NCI-H1105 (cell line): ENCODE measurements around the gene TTC7B.

Source experiments
- DNase-seq: peaks from one replicate; lab custom pipeline; 2025; lab: John Stamatoyannopoulos, UW

TTC7B gene

GRCh38 chr14:90805662-90806540, 10.3 kb downstream of the TTC7B start:
- no peak for DNase-seq

DNA sequence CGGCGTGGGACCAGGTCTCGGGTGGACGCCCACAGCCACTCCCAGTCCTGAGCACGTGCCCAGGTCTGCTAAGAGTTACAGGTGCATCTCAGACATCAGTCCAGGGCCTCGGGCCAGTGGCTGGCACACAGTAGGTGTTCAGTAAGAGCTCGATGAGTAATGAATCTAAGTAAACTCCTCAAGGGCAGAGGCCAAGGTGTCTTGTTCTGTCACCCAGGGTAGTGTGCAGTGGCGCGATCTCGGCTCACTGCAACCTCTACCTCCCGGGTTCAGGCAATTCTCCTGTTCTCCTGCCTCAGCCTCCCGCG, 11.2 kb downstream of the TTC7B start:
- DNase-seq: no peak

DNA sequence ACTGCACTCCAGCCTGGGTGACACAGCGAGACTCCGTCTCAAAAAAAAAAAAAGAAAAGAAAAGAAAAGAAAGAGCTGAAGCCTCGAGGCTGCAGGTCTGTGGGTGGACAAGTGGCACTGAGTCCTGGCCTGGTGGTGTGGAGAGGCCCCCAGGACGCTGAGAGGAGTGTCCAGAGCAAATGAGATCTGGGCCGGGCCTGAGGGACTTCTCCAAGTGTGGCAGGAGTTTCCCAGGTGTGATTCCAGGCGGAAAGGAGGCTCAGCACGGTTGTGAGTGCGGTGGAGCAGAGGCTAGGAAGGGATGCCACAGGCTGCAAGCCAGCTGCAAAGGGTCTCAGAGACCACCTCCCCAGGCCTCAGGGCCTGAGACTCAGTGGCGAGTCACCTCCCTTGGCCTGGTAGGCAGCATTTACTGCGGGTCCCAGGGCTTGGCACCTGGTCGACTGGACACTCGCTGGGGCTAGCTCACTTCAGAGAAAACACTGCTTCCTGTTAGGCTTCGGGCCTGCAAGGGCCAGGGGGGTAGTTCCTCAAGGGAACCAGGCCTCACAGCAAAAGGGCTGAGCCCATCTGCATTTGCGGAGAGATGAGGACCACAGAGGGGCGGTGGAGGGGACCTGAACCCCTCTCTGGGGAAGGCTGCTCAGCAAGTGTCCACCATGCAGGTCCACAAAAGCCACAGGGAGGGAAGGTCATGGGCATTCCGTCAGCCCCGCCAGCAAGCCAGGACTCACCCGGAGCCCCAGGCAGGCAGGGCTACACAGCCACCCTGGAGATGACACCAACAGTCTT, 11.7 kb downstream of the TTC7B start:
- no peak for DNase-seq

- no peak for DNase-seq
Measured at GRCh38 chr14:90803249-90803648, 13.0 kb downstream of the TTC7B start.

DNA sequence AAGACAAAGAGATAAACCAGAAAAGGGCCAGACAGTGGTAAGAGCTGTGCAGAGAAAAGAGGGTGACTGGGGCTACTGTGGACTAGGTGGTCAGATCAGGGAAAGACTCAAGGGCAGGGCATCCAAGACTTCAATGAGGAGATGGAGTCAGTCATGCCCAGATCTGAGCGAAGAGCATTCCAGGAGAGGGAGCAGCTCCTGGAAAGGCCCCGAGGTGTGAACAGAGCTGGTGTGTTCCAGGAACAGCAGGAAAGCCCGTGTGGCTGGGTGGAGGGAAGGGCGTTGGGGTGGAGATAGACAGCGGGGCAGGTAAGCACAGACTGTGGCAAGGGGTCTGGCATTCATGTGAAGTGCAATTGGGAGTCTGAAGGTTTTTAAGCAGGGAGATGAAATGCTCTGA, 16.8 kb downstream of the TTC7B start:
- no peak for DNase-seq

DNA sequence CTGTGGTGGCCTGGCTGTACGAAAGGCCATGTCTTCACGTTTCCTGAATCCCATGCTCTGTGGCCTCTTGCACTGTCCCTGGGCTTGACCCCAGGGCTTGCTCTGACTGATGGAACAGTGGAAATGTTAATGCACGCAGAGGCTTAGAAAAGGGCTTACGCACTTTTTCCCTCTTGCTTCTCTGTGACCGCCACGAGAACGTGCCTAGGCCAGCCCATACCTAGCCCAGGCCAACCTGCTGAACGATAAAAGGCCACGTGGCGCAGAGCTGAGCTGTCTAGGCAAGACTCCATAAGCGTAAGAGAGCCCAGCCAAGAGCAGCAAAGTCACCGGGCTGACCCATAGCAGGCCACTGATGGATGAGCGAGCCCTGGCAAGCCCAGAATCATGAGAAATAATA, 18.3 kb downstream of the TTC7B start:
- DNase-seq: no peak

DNA sequence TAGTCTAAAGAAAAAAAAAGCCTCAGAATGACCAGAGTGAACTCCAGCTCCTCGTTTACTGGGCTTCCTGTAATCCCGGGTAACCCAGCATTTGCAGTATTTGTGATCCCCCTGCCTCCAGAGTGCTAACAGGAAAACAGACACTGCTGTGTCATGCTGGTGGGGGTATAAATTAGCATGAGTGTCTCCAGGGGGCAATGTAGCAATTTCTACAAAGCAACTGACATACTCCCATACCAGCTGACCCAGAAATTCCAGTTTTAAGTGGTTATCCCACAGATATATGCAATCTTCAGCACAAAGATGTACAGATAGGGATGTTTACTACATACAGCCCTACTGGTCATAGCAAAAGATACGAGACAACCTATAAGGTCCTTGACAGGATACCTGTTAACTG, 18.8 kb downstream of the TTC7B start:
- DNase-seq: no peak

DNA sequence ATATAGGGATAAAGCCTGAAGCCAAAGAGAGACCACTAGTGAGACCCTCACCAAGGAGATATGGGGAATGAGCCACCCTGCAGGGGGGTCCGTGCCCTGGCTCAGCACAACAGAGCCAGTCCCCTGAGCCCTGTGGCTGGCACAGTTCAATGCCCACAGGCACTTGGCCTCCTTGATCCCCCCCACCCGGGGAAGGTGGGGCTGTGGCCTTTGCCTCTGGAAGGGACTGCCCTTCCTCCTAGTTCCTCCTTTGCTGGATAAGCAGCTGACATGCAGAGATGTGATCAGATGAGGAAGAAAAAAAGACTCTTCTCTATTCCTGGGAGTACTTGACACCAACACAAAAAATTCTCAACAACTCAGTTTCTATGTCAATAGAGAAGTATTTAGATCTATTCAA, 19.9 kb downstream of the TTC7B start:
- no peak for DNase-seq

DNA sequence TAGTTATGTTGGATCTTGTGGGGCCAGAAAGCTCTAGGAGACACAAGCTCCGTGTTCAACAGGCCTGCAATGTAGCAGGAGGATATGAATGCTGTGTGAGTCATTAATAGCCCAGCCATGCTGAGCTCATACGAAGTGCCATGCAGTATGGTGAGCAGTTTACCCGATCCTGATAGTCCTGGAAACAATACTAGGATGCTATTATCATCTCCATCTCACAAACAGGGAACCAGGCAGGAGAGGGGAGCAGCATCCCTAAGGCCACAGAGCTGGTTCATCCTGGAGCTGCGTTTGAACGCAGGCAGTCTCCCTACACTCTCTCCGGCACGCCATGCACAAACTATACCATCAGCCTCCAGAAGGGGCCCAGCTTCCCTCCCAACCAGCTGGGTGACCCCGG, 20.5 kb downstream of the TTC7B start:
- no peak for DNase-seq

- DNase-seq: no peak
Measured at GRCh38 chr14:90791486-90791885, 24.7 kb downstream of the TTC7B start.

DNA sequence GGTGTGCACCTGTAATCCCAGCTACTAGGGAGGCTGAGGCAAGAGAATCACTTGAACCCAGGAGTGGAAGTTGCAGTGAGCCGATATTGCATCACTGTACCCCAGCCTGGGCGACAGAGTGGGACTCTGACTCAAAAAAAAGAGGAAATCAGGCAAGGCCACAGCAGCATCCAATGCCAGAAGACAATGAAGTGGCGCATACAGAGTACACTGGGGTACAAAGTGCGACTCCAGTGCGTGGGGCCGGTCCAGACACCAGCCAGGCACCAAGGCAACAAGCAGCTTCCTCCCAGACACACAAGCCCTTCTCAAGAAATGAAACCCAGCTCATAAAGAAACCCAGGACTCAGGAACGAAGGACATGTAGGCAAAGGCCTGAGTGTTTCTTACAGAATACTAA, 28.2 kb downstream of the TTC7B start:
- DNase-seq: no peak

DNA sequence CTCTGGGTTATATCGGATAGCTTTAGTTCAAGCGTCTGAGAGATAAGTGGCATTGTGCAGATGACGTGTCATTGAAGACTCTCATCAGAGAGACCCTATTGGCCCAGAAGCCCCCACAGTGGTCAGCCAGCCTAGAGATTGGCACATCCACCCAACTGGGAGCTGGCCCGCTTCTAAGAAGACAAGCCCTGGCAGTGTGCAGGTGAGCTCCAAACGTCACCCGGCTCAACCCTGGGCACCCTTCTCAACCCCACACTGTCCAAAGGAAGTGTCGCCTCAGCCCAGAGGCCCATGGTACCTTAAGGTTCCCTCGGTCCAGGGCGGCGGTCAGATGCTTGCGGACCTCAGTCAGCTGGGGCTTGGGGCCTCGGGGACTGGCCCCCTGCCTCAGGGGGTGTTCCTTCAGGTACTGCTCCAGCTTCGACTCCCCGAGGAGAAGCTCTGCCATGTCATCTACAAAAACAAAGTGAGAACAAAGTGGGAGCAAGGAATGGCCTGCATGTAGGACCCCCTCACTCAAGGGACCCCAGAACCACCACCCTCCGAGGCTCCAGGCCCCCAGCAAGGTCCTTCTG, 30.3 kb downstream of the TTC7B start:
- DNase-seq: no peak

- no peak for DNase-seq
Measured at GRCh38 chr14:90785471-90785870, 30.8 kb downstream of the TTC7B start.

DNA sequence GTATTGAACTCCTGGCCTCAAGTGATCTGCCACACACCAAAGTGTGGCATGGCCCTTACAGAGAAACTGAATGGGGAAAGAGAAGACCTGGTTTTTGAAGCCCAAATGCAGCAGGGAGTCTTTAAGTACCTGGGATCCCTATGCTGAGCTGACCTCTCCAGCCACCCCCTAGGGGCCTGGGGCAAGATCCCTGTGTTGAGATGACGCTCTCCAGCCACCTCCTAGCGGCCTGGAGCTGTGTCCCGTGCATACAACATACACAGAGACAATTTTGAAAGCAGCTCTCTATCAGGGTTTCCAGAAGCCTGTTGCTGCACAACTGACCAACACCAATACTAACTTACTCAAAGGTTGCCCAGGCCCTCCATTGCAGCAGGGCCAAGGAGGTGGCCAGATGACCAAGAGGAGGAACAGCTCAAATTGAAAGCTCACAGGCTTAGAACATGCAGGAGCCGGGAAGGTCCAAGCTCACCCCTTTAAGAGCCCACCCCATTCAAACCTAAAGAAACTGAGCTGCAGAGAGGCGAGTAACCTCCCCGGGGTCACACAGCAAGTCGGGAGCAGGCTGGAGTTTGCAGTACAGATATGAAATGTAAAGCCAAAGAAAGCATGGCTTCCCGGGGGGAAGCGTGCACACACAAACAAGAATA, 31.5 kb downstream of the TTC7B start:
- no peak for DNase-seq

- no peak for DNase-seq
Measured at GRCh38 chr14:90783344-90783743, 32.9 kb downstream of the TTC7B start.

DNA sequence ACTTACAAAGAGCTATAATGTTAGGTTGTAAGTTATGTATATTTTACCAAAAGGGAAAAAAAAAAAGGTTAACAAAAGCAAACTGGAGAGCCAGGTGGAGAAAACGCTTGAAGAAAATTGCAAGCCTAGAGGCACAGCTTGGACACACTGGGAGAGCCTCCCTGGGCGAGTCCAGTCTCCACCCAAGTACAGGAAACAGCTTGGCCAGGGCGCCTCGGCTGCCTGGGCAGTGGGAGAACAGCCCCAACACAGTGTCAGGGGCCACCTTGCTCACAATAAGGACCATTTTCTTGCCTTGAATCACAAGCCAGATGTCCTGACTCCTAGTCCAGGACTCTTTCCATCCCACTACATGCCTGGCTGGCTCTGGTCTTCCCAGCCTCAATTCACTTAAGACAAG, 33.3 kb downstream of the TTC7B start:
- no peak for DNase-seq

DNA sequence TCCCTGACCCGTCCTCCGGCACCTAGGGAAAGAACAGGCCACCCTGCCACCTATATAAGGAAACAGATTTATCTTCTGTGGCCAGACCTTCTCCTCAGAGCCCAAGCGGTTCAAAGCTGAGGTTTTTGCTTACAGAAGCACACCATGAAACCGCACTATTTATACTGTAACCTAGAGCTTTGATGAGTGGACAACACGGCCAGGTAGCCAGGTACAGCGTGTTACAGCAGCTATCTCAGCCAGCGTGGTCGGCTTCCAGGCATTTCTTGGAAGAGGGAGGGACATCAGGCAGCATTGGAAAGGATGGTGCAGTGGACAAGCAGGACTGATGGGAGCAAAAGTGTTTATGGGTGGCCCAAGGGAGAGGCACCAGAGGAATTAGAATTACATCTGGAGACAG, 34.4 kb downstream of the TTC7B start:
- DNase-seq: no peak

DNA sequence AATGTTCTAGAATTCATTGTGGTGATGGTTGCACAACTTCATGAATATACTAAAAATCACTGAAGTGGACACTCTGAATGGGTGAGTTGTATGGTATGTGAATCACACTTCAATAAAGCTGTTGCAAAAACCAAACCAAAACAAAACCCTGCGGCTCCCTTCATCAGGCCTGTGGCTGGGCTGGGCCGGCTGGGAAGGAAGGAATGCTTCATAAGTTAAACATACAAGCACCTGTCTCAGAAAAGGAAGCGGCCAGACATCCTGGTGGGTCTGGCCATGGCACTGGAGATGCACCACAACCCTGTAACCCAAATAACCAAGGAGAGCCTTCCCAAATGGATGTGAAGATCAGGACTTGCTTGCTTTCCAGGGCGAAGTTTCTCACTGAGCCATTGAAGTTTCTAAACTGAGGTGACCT, 34.9 kb downstream of the TTC7B start:
- DNase-seq: no peak

DNA sequence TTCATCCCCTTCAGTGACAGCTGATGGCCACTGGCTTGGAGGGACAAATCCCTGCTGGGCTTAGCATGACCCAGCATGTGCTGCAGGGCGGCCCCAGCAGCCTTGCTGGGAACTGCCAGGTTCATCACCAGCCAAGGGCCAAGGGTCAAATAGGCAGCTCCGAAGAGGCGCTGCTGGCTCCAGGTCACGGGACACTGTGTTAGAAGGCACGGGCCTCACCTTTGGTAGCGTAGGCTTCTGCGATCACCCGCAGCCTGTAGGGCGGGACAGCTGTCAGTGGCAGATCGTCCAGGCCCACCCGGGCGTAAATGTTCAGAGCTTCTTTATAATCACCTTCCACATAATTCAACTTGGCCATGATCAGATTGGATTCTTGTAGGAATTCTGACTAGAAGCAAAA, 35.7 kb downstream of the TTC7B start:
- no peak for DNase-seq

GRCh38 chr14:90778571-90779255, 37.5 kb downstream of the TTC7B start:
- DNase-seq: no peak

GRCh38 chr14:90777830-90778485, 38.3 kb downstream of the TTC7B start:
- no peak for DNase-seq

DNA sequence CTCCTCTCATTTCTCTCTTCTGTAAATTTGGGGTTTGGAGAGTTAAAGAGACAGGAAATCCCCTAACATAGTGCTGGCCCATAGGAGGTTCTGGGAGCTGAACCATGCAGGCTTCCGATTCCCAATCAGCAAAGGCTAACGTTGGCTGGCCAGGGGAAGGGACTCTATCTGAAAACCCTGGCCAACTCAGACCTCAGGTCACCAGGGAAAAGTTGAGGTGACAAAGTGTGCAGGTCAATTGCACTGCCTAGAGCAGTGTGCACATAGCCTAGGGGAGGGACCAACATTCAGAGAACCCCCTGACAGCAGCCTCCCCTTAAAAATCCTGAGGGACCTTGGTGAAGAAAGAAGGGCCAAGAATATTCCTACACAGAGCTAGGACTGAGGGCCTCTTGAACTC, 38.9 kb downstream of the TTC7B start:
- DNase-seq: no peak
